NT2/D1 (cell line): Measurements from ENCODE around the gene FTO.

Source experiments
- SUZ12 ChIP-seq: IDR thresholded peaks from 2 replicates; pipeline ENCODE4 v1.6.1; 2011; ENCODE audit not compliant: insufficient read length, insufficient read depth; ENCODE audit errors: extremely low read depth
- YY1 ChIP-seq: IDR thresholded peaks from 2 replicates; pipeline ENCODE4 v1.6.1; 2011; ENCODE audit not compliant: insufficient read length, insufficient read depth
- ZNF274 ChIP-seq: IDR thresholded peaks from 2 replicates; pipeline ENCODE4 v1.6.1; 2011; ENCODE audit warnings: mild to moderate bottlenecking, low read depth, low read length

GRCh38 chr16:54022362-54022761, 318.4 kb downstream of the FTO start:
- no peak for TF ChIP-seq SUZ12
- TF ChIP-seq ZNF274, result no peak
- no peak for TF ChIP-seq YY1
